Nephron (organoid): ENCODE results near the gene MT1E.

Experiments
- H3K27ac Mint-ChIP-seq, 3 experiments: 2 replicates each; pipeline ENCODE4 v1.8.0; 2020; ENCODE audit warnings: mixed read lengths in 3 of 3, mild to moderate bottlenecking in 2 of 3, moderate library complexity in 1 of 3
- H3K27me3 Mint-ChIP-seq: 2 replicates; pipeline ENCODE4 v1.8.0; 2021; ENCODE audit warnings: low read depth, mild to moderate bottlenecking, moderate library complexity, mixed read lengths
- H3K36me3 Mint-ChIP-seq: 2 replicates; pipeline ENCODE4 v1.8.0; 2020; ENCODE audit warnings: low read depth, mixed read lengths
- H3K4me1 Mint-ChIP-seq: 2 replicates; pipeline ENCODE4 v1.8.0; 2020; ENCODE audit warnings: mixed read lengths
- H3K4me3 Mint-ChIP-seq, 3 experiments: 2 replicates each; pipeline ENCODE4 v1.8.0; 2020; ENCODE audit warnings: mild to moderate bottlenecking in 3 of 3, mixed read lengths in 3 of 3, moderate library complexity in 2 of 3
- H3K9me3 Mint-ChIP-seq: 2 replicates; pipeline ENCODE4 v1.8.0; 2020; ENCODE audit warnings: mixed read lengths
- TF ChIP-seq, protein P1 (sequence below), 3 experiments: fragments of 200-600 bp; sonication (generic); IDR thresholded peaks; one replicate each; pipeline ENCODE4 v1.5.0; 2021; ENCODE audit warnings: antibody characterized with exemption in 3 of 3; ENCODE audit not compliant: unreplicated experiment in 3 of 3

Gene MT1E

DNA sequence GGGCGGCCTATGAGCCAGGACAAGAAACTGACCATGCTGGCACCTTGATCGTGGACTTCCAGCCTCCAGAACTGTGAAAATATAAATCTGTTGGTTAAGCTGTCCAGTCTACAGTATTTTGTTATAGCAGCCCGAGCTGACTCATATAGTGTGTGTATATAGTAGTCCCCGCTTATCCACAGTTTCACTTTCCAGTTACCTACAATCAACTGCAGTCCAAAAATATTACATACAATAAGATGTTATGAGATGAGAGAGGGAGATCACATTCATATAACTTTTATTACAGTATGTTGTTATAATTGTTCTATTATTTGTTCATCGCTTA is 31.3 kb upstream of the MT1E start:
- peaks cover 7% of the 10 kb centered on the region for H3K4me1 Mint-ChIP-seq
- no peak overlapping the region for H3K27ac Mint-ChIP-seq
- H3K27me3 Mint-ChIP-seq, result peaks cover 80% of the 10 kb centered on the region
- TF ChIP-seq, protein P1, sequence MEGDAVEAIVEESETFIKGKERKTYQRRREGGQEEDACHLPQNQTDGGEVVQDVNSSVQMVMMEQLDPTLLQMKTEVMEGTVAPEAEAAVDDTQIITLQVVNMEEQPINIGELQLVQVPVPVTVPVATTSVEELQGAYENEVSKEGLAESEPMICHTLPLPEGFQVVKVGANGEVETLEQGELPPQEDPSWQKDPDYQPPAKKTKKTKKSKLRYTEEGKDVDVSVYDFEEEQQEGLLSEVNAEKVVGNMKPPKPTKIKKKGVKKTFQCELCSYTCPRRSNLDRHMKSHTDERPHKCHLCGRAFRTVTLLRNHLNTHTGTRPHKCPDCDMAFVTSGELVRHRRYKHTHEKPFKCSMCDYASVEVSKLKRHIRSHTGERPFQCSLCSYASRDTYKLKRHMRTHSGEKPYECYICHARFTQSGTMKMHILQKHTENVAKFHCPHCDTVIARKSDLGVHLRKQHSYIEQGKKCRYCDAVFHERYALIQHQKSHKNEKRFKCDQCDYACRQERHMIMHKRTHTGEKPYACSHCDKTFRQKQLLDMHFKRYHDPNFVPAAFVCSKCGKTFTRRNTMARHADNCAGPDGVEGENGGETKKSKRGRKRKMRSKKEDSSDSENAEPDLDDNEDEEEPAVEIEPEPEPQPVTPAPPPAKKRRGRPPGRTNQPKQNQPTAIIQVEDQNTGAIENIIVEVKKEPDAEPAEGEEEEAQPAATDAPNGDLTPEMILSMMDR (IDR thresholded peaks at IDR 0.05; ENCODE audit: unreplicated experiment in 3 of 3), result no peak
- H3K9me3 Mint-ChIP-seq, result peaks cover 2% of the 10 kb centered on the region
- no peak overlapping the region for H3K4me3 Mint-ChIP-seq
- H3K36me3 Mint-ChIP-seq, result no peaks in the 10 kb centered on the region

DNA sequence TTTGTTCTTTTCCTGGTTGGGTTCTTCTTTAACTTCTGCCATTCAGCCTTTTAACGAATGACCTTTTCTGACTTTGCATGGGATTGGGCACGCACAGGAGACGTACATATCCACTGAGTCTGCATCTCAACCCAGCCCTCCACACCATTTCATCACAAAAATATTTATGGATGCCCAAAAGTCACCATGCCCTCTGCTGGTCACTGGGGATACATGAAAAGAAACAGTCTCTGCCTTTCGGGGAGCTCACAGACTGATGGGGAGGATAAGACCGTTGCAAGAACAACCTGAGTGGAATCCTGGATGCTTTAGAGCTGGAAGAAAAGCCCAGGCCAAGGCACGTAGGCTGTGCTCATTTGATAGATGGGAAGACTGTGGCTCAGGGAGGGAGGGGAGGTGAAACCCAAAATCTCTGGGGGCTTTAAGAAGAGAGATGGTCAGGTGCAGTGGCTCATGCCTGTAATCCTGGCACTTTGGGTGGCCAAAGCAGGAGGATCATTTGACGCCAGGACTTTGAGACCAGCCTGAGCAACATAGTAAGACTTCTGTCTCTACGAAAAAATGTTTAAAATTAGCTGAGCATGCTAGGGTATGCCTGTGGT is 25.1 kb upstream of the MT1E start:
- Mint-ChIP-seq H3K9me3 (peaks cover 2% of the 10 kb centered on the region), H3K4me3 (no peak overlapping the region), H3K27me3 (peaks cover 56% of the 10 kb centered on the region), H3K4me1 (no peaks in the 10 kb centered on the region), H3K36me3 (no peaks in the 10 kb centered on the region), H3K27ac (no peak overlapping the region)
- TF ChIP-seq, protein P1 (IDR thresholded peaks at IDR 0.05; ENCODE audit: unreplicated experiment in 3 of 3), result peak; percentile 36 to 41 (median 40)

DNA sequence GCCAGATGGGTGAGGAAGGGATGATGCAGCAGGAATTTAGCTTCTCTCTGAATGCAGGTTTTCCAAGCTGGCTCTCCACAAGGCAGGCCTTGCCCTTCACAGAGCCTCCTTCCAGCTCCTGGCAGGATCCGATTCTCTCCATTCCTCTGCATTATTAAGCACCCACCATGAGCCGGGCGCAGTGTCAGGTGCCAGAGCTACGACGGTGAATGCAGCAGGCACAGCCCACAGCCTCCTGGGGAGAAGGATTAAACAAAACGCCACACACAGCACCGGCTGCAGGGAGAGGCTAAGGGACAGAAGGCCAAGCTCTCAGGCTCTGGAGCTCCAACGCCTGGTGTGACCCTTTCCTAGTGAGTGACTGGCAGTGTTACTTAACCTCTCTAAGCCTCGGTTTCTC is 24.3 kb upstream of the MT1E start:
- H3K27me3 Mint-ChIP-seq, result peaks cover 54% of the 10 kb centered on the region

DNA sequence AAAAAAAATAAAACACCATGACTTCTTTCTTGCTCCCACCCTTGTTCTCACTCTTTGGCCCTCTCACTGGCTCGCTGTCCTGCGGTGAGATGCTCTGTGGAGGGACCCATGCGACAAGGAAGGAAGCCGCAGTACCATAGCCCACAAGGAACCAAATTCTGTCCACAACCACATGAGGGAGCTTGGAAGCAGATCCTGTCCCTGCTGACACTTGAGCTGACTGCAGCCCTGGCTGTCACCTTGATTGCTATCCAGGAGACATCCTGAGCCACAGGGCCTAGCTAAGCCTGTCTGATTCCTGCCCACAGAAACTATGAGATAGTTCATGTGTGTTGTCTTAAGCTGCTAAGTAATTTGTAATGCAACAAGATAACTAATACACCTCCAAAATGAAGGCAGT is 22.0 kb upstream of the MT1E start:
- H3K36me3 Mint-ChIP-seq, result no peaks in the 10 kb centered on the region

More for the DNA sequence above, 24.3 kb upstream of the MT1E start:
- Mint-ChIP-seq H3K4me3 (no peak overlapping the region), H3K4me1 (peaks cover 3% of the 10 kb centered on the region), H3K36me3 (no peaks in the 10 kb centered on the region), H3K9me3 (peaks cover 2% of the 10 kb centered on the region), H3K27ac (no peak overlapping the region)
- TF ChIP-seq, protein P1 (IDR thresholded peaks at IDR 0.05; ENCODE audit: unreplicated experiment in 3 of 3), result no peak

DNA sequence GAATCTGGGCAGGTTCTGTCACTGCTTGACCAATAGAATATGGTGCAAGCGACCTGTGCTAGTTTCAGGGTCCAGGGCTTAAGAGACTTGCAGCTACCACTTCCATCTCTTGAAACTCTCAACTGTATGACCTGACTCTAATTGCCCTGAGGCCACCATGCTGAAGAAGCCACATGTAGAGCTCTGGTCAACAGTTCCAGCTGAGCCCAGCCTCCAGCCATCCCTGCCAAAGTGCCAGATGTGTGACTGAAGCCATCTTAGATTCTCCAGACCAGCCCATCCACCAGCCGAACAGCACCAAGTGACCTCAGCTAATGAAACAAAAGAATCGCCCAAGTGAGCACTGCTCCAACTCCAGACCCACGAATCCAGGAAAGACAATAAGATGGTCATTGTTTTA is 20.6 kb upstream of the MT1E start:
- Mint-ChIP-seq H3K36me3 (no peaks in the 10 kb centered on the region), H3K4me1 (peaks cover 35% of the 10 kb centered on the region)
- TF ChIP-seq, protein P1 (IDR thresholded peaks at IDR 0.05; ENCODE audit: unreplicated experiment in 3 of 3), result no peak

More for the DNA sequence above, 22.0 kb upstream of the MT1E start:
- TF ChIP-seq, protein P1 (IDR thresholded peaks at IDR 0.05; ENCODE audit: unreplicated experiment in 3 of 3), result peak; percentile 22 to 36 (median 32)
- Mint-ChIP-seq H3K27me3 (peaks cover 39% of the 10 kb centered on the region), H3K27ac (no peak overlapping the region), H3K9me3 (no peaks in the 10 kb centered on the region), H3K4me1 (peaks cover 23% of the 10 kb centered on the region), H3K4me3 (no peak overlapping the region)

DNA sequence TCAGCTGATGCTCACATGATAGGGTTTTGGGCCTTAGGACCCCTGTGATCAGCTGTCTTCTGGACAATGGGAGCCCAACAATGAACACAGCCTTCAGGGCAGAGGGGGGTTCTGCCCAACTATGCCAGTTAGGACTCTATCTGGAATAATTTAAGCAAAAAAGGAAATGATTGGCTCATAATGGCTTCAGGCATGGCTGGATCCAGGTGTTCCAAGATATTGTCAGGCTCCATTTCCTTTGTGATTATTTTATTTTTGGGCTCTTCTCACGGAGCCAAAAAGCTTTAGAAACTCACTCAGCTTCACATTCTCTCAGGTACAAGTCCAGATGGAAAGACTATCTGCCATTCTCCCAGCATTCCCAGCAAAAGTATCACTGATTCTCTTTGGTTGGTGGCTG is 20.1 kb upstream of the MT1E start:
- no peaks in the 10 kb centered on the region for H3K9me3 Mint-ChIP-seq
- H3K4me3 Mint-ChIP-seq, result no peak overlapping the region
- TF ChIP-seq, protein P1 (IDR thresholded peaks at IDR 0.05; ENCODE audit: unreplicated experiment in 3 of 3), result no peak
- peaks cover 40% of the 10 kb centered on the region for H3K4me1 Mint-ChIP-seq
- peak overlapping the region in 1 of 3 experiments; percentile 95 for H3K27ac Mint-ChIP-seq
- peaks cover 48% of the 10 kb centered on the region for H3K27me3 Mint-ChIP-seq
- H3K36me3 Mint-ChIP-seq, result no peaks in the 10 kb centered on the region

More for the DNA sequence above, 20.6 kb upstream of the MT1E start:
- Mint-ChIP-seq H3K27ac (peak overlapping the region in 1 of 3 experiments; percentile 60), H3K27me3 (peaks cover 48% of the 10 kb centered on the region), H3K4me3 (no peak overlapping the region), H3K9me3 (no peaks in the 10 kb centered on the region)
